ENCODE data around the gene AQP9.

AQP9 gene

GRCh38 chr15:58175955-58176354 lies 37.8 kb downstream of the AQP9 start:
- TF ChIP-seq EGR1 (IDR thresholded peaks at IDR 0.05) (no peak), ZBTB7A (IDR thresholded peaks at IDR 0.05; ENCODE audit: low read depth) (no peak), EP300 (IDR thresholded peaks at IDR 0.05; ENCODE audit: borderline replicate concordance) (no peak), TAF1 (IDR thresholded peaks at IDR 0.05; ENCODE audit: low read depth) (no peak), YY1 (IDR thresholded peaks at IDR 0.05; ENCODE audit: low read depth) (no peak), CEBPB (IDR thresholded peaks at IDR 0.05) (no peak), CREB1 (IDR thresholded peaks at IDR 0.05; ENCODE audit: low read depth) (no peak), NFIC (IDR thresholded peaks at IDR 0.05) (no peak), FOXM1 (IDR thresholded peaks at IDR 0.05; ENCODE audit: borderline replicate concordance, low read depth) (no peak), RAD21 (IDR thresholded peaks at IDR 0.05; ENCODE audit: low read depth) (no peak), TEAD4 (IDR thresholded peaks at IDR 0.05) (no peak), TCF12 (IDR thresholded peaks at IDR 0.05; ENCODE audit: low read depth) (no peak)
- TF ChIP-seq, protein P1, sequence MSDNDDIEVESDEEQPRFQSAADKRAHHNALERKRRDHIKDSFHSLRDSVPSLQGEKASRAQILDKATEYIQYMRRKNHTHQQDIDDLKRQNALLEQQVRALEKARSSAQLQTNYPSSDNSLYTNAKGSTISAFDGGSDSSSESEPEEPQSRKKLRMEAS (IDR thresholded peaks at IDR 0.05) = no peak
- TF ChIP-seq, protein P2, sequence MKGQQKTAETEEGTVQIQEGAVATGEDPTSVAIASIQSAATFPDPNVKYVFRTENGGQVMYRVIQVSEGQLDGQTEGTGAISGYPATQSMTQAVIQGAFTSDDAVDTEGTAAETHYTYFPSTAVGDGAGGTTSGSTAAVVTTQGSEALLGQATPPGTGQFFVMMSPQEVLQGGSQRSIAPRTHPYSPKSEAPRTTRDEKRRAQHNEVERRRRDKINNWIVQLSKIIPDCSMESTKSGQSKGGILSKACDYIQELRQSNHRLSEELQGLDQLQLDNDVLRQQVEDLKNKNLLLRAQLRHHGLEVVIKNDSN (IDR thresholded peaks at IDR 0.05) = no peak
- TF ChIP-seq, protein P3, sequence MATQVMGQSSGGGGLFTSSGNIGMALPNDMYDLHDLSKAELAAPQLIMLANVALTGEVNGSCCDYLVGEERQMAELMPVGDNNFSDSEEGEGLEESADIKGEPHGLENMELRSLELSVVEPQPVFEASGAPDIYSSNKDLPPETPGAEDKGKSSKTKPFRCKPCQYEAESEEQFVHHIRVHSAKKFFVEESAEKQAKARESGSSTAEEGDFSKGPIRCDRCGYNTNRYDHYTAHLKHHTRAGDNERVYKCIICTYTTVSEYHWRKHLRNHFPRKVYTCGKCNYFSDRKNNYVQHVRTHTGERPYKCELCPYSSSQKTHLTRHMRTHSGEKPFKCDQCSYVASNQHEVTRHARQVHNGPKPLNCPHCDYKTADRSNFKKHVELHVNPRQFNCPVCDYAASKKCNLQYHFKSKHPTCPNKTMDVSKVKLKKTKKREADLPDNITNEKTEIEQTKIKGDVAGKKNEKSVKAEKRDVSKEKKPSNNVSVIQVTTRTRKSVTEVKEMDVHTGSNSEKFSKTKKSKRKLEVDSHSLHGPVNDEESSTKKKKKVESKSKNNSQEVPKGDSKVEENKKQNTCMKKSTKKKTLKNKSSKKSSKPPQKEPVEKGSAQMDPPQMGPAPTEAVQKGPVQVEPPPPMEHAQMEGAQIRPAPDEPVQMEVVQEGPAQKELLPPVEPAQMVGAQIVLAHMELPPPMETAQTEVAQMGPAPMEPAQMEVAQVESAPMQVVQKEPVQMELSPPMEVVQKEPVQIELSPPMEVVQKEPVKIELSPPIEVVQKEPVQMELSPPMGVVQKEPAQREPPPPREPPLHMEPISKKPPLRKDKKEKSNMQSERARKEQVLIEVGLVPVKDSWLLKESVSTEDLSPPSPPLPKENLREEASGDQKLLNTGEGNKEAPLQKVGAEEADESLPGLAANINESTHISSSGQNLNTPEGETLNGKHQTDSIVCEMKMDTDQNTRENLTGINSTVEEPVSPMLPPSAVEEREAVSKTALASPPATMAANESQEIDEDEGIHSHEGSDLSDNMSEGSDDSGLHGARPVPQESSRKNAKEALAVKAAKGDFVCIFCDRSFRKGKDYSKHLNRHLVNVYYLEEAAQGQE (IDR thresholded peaks at IDR 0.05; ENCODE audit: low read depth) = no peak

DNA sequence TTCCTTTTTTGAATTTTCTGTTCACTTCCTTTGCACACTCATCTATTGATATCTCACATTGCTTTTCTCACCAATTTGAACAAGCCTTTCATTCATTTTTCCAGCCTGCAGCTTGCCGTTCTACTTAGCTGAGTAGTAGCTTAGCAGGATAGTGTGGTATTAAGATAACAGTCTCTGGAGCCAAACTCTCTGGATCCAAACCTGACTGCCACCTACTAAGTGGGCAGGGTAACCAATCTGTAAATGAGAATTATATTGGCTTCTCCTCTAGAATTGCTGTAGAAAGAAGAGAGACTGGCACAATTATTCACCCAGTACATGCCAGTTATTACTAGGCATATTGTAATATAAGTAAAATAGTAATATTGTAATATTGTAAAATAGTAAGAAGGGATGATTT lies 40.5 kb downstream of the AQP9 start:
- TF ChIP-seq CEBPB (IDR thresholded peaks at IDR 0.05) (no peak), RAD21 (IDR thresholded peaks at IDR 0.05; ENCODE audit: low read depth) (no peak), TAF1 (IDR thresholded peaks at IDR 0.05; ENCODE audit: low read depth) (no peak), YY1 (IDR thresholded peaks at IDR 0.05; ENCODE audit: low read depth) (no peak), EP300 (IDR thresholded peaks at IDR 0.05; ENCODE audit: borderline replicate concordance) (no peak), CREB1 (IDR thresholded peaks at IDR 0.05; ENCODE audit: low read depth) (no peak), EGR1 (IDR thresholded peaks at IDR 0.05) (no peak), NFIC (IDR thresholded peaks at IDR 0.05) (no peak), ZBTB7A (IDR thresholded peaks at IDR 0.05; ENCODE audit: low read depth) (no peak), TEAD4 (IDR thresholded peaks at IDR 0.05) (no peak), TCF12 (IDR thresholded peaks at IDR 0.05; ENCODE audit: low read depth) (no peak)
- TF ChIP-seq, protein P3 (IDR thresholded peaks at IDR 0.05; ENCODE audit: low read depth) = no peak
- TF ChIP-seq, protein P2 (IDR thresholded peaks at IDR 0.05) = no peak

DNA sequence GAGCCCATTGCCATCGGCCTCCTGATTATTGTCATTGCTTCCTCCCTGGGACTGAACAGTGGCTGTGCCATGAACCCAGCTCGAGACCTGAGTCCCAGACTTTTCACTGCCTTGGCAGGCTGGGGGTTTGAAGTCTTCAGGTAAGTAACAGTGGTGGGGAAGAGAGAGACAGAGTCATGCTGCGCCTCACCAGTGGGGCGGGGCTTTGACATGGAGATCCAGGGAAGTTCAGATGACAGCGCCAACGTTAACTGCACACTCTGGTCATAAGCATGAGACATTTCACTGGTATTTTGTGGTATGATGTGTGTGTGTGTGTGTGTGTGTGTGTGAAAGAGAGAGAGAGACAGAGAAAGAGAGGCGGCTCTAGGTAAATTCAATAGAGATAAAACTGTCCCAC lies 41.0 kb downstream of the AQP9 start:
- no peak for TF ChIP-seq TAF1 (IDR thresholded peaks at IDR 0.05; ENCODE audit: low read depth)

GRCh38 chr15:58179741-58180381 lies 41.7 kb downstream of the AQP9 start:
- no peak for TF ChIP-seq EGR1 (IDR thresholded peaks at IDR 0.05)
- TF ChIP-seq, protein P3 (IDR thresholded peaks at IDR 0.05; ENCODE audit: low read depth) = no peak
- TF ChIP-seq ZBTB7A (IDR thresholded peaks at IDR 0.05; ENCODE audit: low read depth) = no peak
- TF ChIP-seq NFIC (IDR thresholded peaks at IDR 0.05) = no peak
- TF ChIP-seq TCF12 (IDR thresholded peaks at IDR 0.05; ENCODE audit: low read depth) = no peak
- TF ChIP-seq YY1 (IDR thresholded peaks at IDR 0.05; ENCODE audit: low read depth) = no peak
- TF ChIP-seq, protein P1 (IDR thresholded peaks at IDR 0.05) = no peak
- TF ChIP-seq, protein P2 (IDR thresholded peaks at IDR 0.05) = no peak
- no peak for TF ChIP-seq RAD21 (IDR thresholded peaks at IDR 0.05; ENCODE audit: low read depth)
- no peak for TF ChIP-seq CREB1 (IDR thresholded peaks at IDR 0.05; ENCODE audit: low read depth)
- TF ChIP-seq TEAD4 (IDR thresholded peaks at IDR 0.05) = no peak
- no peak for TF ChIP-seq FOXM1 (IDR thresholded peaks at IDR 0.05; ENCODE audit: borderline replicate concordance, low read depth)
- TF ChIP-seq EP300 (IDR thresholded peaks at IDR 0.05; ENCODE audit: borderline replicate concordance) = no peak
- no peak for TF ChIP-seq CEBPB (IDR thresholded peaks at IDR 0.05)

All from Ishikawa (cell line).